GM23338 (cell line): ENCODE measurements around the gene RASL12. TPM values are rescaled to one million over a fixed set of nuclear protein-coding genes. Genes with fewer than 3 reads are reported as not detected.

Source experiments
- ATAC-seq: fragments of 200-7000 bp; cut with Tn5 transposase; 3 replicates; pipeline ENCODE4 v1.9.1; 2020
- DNase-seq: peaks from one replicate; pipeline ENCODE4 v3.0.0-alpha.2; 2015; ENCODE audit warnings: low spot score
- H2AFZ ChIP-seq: fragments of 200-600 bp; sonication (generic); 2 replicates; pipeline ENCODE4 v1.8.0; 2016; ENCODE audit warnings: antibody characterized with exemption, mild to moderate bottlenecking, moderate library complexity
- H3F3A ChIP-seq: fragments of 200-600 bp; sonication (generic); replicated peaks from 2 replicates; pipeline ENCODE4 v1.8.0; 2017; ENCODE audit warnings: antibody characterized with exemption, mixed run types, low read depth
- H3K27ac ChIP-seq: fragments of 200-600 bp; sonication (generic); 2 replicates; pipeline ENCODE4 v1.6.1; 2016; ENCODE audit warnings: low read depth
- H3K27me3 ChIP-seq: fragments of 200-600 bp; sonication (generic); 2 replicates; pipeline ENCODE4 v1.8.0; 2016; ENCODE audit warnings: mild to moderate bottlenecking, mixed run types, moderate library complexity; ENCODE audit not compliant: insufficient read depth
- H3K36me3 ChIP-seq: fragments of 200-600 bp; sonication (generic); 2 replicates; pipeline ENCODE4 v1.8.0; 2016; ENCODE audit warnings: mild to moderate bottlenecking; ENCODE audit not compliant: insufficient read depth
- H3K4me1 ChIP-seq: fragments of 200-600 bp; sonication (generic); 2 replicates; pipeline ENCODE4 v1.8.0; 2016; ENCODE audit warnings: mild to moderate bottlenecking, moderate library complexity; ENCODE audit not compliant: insufficient read depth
- H3K4me2 ChIP-seq: fragments of 200-600 bp; sonication (generic); 2 replicates; pipeline ENCODE4 v1.7.1; 2017; ENCODE audit warnings: mixed run types
- H3K4me3 ChIP-seq: fragments of 200-600 bp; sonication (generic); 2 replicates; pipeline ENCODE4 v1.6.1; 2016; ENCODE audit warnings: mixed run types
- H3K79me2 ChIP-seq: fragments of 200-600 bp; sonication (generic); replicated peaks from 2 replicates; pipeline ENCODE4 v1.8.0; 2017; ENCODE audit warnings: mild to moderate bottlenecking; ENCODE audit not compliant: insufficient read depth
- H3K9me2 ChIP-seq: fragments of 200-600 bp; sonication (generic); 2 replicates; pipeline ENCODE4 v1.8.0; 2017; ENCODE audit not compliant: insufficient read depth
- H4K20me1 ChIP-seq: fragments of 200-600 bp; sonication (generic); replicated peaks from 2 replicates; pipeline ENCODE4 v1.8.0; 2017; ENCODE audit warnings: mild to moderate bottlenecking; ENCODE audit not compliant: insufficient read depth
- H3K27ac Mint-ChIP-seq: 2 replicates; pipeline ENCODE4 v1.8.0; 2020; ENCODE audit warnings: inconsistent platforms, mild to moderate bottlenecking, moderate library complexity, mixed read lengths
- H3K27me3 Mint-ChIP-seq: 3 replicates; pipeline ENCODE4 v1.8.0; 2022; ENCODE audit warnings: low read depth, mild to moderate bottlenecking, moderate library complexity, mixed read lengths, inconsistent platforms; ENCODE audit not compliant: insufficient read depth, poor library complexity
- H3K36me3 Mint-ChIP-seq: 3 replicates; pipeline ENCODE4 v1.8.0; 2021; ENCODE audit warnings: low read depth, mild to moderate bottlenecking, inconsistent platforms, moderate library complexity, mixed read lengths
- H3K4me1 Mint-ChIP-seq: 3 replicates; pipeline ENCODE4 v1.8.0; 2020; ENCODE audit warnings: mild to moderate bottlenecking, inconsistent platforms, mixed read lengths
- H3K4me3 Mint-ChIP-seq: 3 replicates; pipeline ENCODE4 v1.8.0; 2021; ENCODE audit warnings: moderate library complexity, mild to moderate bottlenecking, inconsistent platforms, mixed read lengths
- H3K9me3 Mint-ChIP-seq: 3 replicates; pipeline ENCODE4 v1.8.0; 2020; ENCODE audit warnings: moderate library complexity, mild to moderate bottlenecking, inconsistent platforms, mixed read lengths
- CREB1 ChIP-seq: fragments of 250-450 bp; sonication (Bioruptor Pico); IDR thresholded peaks from 2 replicates; pipeline ENCODE4 v1.5.0; 2020; ENCODE audit warnings: low read depth, mild to moderate bottlenecking, moderate library complexity
- EZH2 ChIP-seq: fragments of 200-600 bp; sonication (generic); IDR thresholded peaks from one replicate; pipeline ENCODE4 v1.8.0; 2017; ENCODE audit warnings: antibody characterized with exemption, mild to moderate bottlenecking, low read depth; ENCODE audit not compliant: unreplicated experiment
- EZH2phosphoT487 ChIP-seq: fragments of 200-600 bp; sonication (generic); IDR thresholded peaks from one replicate; pipeline ENCODE4 v1.8.1; 2018; ENCODE audit warnings: antibody characterized with exemption; ENCODE audit not compliant: unreplicated experiment
- NANOG ChIP-seq: IDR thresholded peaks from 2 replicates; pipeline ENCODE4 v1.6.1; 2016; ENCODE audit warnings: antibody characterized with exemption, borderline replicate concordance
- ZNF114 ChIP-seq: fragments of 250-450 bp; sonication (Bioruptor Pico); IDR thresholded peaks from 2 replicates; pipeline ENCODE4 v1.5.0; 2020; ENCODE audit warnings: mild to moderate bottlenecking, moderate library complexity
- ZNF331 ChIP-seq: fragments of 250-450 bp; sonication (Bioruptor Pico); IDR thresholded peaks from 2 replicates; pipeline ENCODE4 v1.5.0; 2020; ENCODE audit warnings: low read depth, mild to moderate bottlenecking, moderate library complexity
- polyA plus RNA-seq: library from polyadenylated mRNA; unstranded; fragments of >200 nt; fragmentation: Nextera tagmentation; extraction: Ambion mirVana; gene quantifications from 2 replicates; pipeline ENCODE4 v1.2.1, GENCODE V29; 2016
- total RNA-seq: library from RNA; depleted of rRNA; stranded (reverse); fragments of >200 nt; shearing (Covaris generic); gene quantifications from 2 replicates; pipeline ENCODE4 v1.2.3, GENCODE V29; 2014
- TF ChIP-seq, protein P1 (sequence below): IDR thresholded peaks from 2 replicates; pipeline ENCODE4 v1.6.1; 2016; ENCODE audit warnings: antibody characterized with exemption
- TF ChIP-seq, protein P2 (sequence below): IDR thresholded peaks from one replicate; pipeline ENCODE4 v1.6.1; 2018; ENCODE audit warnings: antibody characterized with exemption; ENCODE audit not compliant: unreplicated experiment

The RASL12 gene
- total and polyA plus RNA-seq, 2 experiments from 2014 or later: 4.5 to 27.7 TPM

DNA sequence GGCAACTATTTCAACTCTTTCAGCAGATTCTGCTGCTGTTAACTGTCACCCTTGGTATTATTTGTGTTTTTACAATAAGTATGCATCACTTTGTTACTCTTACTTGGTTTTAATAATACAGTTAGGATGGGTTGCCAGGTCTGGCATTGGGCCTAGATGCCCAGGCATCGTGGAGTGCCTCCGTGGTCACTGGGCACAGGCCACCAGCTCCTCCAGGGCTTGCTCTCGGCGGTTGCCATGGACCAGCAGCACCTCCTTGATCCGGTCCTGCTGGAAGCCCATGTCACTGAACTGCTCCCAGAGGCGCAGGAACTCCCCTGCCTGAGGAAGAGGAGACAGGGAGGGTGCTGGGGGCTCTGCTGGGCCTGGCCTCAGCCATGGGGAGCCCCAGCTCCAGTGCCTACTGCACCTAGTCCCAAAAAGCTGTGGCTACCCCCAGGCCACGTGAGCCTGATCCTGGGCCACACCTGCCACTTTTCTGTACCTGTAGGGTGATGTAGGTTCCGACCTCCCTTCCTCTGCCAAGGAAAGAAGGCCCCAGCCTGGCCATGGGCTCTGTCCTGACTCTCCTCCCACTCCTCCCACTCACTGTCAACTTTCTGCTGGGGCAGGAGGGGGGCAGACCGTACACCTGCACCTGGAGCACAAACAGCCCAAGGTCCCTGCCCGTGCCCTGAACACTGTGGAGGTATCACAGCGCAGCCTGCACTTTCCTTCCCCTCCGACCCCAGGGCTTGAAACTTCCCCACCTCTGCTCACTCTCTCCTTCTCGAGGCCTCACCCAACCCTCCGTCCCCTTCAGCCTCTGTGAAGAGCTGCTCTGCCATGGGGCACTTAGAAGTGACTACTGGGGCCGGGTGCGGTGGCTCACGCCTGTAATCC lies 25.4 kb upstream of the RASL12 start (continued):
- TF ChIP-seq, protein P1, sequence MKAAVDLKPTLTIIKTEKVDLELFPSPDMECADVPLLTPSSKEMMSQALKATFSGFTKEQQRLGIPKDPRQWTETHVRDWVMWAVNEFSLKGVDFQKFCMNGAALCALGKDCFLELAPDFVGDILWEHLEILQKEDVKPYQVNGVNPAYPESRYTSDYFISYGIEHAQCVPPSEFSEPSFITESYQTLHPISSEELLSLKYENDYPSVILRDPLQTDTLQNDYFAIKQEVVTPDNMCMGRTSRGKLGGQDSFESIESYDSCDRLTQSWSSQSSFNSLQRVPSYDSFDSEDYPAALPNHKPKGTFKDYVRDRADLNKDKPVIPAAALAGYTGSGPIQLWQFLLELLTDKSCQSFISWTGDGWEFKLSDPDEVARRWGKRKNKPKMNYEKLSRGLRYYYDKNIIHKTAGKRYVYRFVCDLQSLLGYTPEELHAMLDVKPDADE: no peak
- TF ChIP-seq EZH2: no peak
- TF ChIP-seq ZNF331 (CRISPR knock-in tag): no peak

GRCh38 chr15:65091946-65092770 lies 24.4 kb upstream of the RASL12 start:
- H3K4me1 Mint-ChIP-seq: peaks cover 14% of the 10 kb centered on the region
- ATAC-seq: no peak

More at GRCh38 chr15:65091946-65092770, 24.4 kb upstream of the RASL12 start:
- Mint-ChIP-seq H3K36me3 (no peaks in the 10 kb centered on the region), H3K27ac (no peak overlapping the region), H3K27me3 (peaks cover 15% of the 10 kb centered on the region), H3K4me3 (no peak overlapping the region), H3K9me3 (no peaks in the 10 kb centered on the region)
- Histone ChIP-seq H3K27me3 (no peaks in the 10 kb centered on the region), H3K4me1 (no peaks in the 10 kb centered on the region), H3K36me3 (no peaks in the 10 kb centered on the region), H3F3A (no peaks in the 10 kb centered on the region), H4K20me1 (no peaks in the 10 kb centered on the region), H3K27ac (no peak overlapping the region), H2AFZ (no peak overlapping the region), H3K79me2 (no peaks in the 10 kb centered on the region), H3K4me2 (no peak overlapping the region), H3K4me3 (no peak overlapping the region), H3K9me2 (no peaks in the 10 kb centered on the region)
- no peak for DNase-seq
- TF ChIP-seq EZH2 (no peak), CREB1 (CRISPR knock-in tag) (no peak), ZNF331 (CRISPR knock-in tag) (no peak), NANOG (no peak), EZH2phosphoT487 (no peak), ZNF114 (CRISPR knock-in tag) (no peak)
- TF ChIP-seq, protein P1: no peak
- TF ChIP-seq, protein P2, sequence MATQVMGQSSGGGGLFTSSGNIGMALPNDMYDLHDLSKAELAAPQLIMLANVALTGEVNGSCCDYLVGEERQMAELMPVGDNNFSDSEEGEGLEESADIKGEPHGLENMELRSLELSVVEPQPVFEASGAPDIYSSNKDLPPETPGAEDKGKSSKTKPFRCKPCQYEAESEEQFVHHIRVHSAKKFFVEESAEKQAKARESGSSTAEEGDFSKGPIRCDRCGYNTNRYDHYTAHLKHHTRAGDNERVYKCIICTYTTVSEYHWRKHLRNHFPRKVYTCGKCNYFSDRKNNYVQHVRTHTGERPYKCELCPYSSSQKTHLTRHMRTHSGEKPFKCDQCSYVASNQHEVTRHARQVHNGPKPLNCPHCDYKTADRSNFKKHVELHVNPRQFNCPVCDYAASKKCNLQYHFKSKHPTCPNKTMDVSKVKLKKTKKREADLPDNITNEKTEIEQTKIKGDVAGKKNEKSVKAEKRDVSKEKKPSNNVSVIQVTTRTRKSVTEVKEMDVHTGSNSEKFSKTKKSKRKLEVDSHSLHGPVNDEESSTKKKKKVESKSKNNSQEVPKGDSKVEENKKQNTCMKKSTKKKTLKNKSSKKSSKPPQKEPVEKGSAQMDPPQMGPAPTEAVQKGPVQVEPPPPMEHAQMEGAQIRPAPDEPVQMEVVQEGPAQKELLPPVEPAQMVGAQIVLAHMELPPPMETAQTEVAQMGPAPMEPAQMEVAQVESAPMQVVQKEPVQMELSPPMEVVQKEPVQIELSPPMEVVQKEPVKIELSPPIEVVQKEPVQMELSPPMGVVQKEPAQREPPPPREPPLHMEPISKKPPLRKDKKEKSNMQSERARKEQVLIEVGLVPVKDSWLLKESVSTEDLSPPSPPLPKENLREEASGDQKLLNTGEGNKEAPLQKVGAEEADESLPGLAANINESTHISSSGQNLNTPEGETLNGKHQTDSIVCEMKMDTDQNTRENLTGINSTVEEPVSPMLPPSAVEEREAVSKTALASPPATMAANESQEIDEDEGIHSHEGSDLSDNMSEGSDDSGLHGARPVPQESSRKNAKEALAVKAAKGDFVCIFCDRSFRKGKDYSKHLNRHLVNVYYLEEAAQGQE: no peak
